GM12873 (cell line): Measurements from ENCODE around the gene CCT7.

Source experiments
- TF ChIP-seq, protein P1 (sequence below): IDR thresholded peaks from 2 replicates; pipeline ENCODE4 v1.5.1; 2012; ENCODE audit warnings: low read depth, mild to moderate bottlenecking, moderate library complexity, low read length, control low read depth; ENCODE audit not compliant: insufficient read depth; ENCODE audit errors: missing control alignments

Gene CCT7

DNA sequence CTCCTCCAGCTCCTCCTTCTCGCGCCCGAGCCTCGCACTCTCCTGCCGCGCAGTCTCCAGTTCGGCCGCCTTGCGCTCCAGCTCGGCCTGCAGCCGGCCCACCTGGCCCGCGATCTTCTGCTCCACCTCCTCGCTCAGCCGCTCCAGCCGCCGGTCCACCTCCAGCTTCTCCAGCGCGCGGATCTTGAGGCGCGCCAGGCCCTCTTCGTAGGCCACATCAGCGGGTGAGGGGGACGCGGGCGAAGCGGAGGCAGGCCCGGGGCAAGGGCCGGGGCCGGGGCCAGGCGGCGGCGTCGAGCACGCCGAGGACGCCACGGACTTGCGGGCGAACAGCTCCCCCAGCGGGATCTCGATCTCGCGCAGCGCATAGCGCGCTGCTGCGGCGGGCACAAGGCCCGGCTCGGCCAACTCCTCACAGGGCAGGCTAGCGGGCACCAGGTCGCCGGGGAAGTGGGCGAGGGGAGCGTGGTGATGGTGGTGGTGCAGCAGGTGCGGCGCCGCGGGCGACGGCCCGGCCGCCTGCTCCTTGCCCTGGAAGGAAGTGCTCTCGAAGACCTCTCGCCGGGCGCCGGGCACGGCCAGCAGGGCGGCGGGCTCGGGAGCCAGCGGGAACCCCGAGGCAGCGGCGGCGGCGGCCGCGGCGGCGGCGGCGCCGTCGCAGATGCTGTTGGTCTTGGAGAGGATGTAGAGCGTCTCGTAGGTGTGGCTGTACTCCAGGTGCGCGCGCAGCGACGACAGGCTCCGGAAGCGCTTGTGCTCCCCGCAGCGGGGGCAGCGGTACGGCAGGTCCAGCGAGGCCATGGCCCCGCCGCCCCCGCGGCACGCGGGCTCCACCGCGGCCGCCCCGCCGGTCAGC, 35.0 kb downstream of the CCT7 start:
- TF ChIP-seq, protein P1, sequence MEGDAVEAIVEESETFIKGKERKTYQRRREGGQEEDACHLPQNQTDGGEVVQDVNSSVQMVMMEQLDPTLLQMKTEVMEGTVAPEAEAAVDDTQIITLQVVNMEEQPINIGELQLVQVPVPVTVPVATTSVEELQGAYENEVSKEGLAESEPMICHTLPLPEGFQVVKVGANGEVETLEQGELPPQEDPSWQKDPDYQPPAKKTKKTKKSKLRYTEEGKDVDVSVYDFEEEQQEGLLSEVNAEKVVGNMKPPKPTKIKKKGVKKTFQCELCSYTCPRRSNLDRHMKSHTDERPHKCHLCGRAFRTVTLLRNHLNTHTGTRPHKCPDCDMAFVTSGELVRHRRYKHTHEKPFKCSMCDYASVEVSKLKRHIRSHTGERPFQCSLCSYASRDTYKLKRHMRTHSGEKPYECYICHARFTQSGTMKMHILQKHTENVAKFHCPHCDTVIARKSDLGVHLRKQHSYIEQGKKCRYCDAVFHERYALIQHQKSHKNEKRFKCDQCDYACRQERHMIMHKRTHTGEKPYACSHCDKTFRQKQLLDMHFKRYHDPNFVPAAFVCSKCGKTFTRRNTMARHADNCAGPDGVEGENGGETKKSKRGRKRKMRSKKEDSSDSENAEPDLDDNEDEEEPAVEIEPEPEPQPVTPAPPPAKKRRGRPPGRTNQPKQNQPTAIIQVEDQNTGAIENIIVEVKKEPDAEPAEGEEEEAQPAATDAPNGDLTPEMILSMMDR: no peak

DNA sequence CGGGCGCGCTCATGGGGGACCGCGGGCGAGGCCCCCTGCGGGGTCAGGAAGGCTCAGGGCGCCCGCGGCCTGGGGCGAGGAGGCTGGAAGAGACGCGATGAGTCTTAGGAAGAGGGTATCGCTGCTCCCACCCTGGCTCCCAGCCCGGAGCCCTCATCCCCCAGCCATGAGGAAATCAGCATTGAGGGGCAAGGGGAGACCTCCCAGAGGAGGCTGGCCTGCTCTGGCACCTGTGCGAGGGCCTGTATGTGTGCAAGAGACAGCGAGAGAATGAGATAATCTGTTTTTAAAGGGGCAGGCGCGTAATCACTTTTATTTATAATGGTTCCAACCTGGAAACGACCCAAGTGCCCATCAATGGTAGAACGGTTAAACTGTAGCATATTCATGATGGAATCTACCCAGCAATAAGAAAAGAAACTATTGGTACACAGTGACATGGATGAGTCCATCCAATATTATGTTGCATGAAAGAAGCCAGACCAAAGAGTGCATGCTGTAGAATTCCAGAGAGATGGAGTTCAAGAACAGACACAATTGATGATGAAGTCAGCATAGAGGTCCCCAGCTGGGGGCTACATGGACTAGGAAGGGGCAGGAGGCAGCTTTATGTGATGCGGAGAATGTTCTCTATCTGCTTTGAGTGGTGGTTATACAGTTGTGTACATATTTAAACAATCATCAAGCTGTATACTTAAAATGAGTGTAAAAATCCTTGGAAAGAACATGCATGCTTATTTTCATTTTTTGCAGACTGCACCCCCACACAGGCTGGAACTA, 35.8 kb downstream of the CCT7 start:
- TF ChIP-seq, protein P1: no peak

DNA sequence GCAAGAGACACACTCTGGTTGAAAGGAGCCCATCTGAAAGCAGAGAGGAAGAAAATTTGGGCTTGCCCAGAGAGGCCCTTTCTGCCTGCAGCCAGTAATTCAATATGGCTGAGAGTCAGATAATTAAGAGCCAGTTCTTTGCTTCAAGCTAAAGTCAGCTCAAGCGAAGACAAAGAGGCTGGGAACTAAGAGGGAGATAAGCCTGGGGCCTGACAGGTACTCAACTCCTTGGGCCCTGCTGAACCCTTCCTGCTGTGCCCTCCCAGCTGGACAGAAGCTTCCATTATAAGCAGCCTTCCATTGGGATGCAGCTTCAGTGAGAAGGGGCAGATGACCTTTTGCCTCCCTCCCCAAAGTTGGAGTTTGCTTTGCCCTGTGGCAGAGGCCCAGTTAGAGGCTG, 38.2 kb downstream of the CCT7 start:
- TF ChIP-seq, protein P1: no peak

DNA sequence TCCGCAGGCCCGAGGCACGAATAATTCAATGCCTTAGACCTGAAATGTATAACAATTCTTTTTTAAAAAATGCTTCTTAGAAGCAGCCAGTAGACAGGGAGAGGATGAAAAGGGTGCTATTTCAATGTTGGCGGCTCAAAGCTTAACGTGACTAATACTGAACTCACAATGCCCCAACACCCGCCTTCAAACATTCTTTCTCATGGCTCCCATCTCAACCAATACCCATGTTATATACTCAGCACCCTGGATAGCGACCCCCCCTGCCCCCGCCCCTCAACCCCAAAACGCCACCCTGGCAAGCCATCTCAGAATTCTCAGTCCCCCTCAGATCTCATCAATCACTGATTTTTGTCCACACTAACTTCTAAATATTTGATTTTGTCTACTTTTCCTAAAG, 45.7 kb downstream of the CCT7 start:
- TF ChIP-seq, protein P1: no peak

DNA sequence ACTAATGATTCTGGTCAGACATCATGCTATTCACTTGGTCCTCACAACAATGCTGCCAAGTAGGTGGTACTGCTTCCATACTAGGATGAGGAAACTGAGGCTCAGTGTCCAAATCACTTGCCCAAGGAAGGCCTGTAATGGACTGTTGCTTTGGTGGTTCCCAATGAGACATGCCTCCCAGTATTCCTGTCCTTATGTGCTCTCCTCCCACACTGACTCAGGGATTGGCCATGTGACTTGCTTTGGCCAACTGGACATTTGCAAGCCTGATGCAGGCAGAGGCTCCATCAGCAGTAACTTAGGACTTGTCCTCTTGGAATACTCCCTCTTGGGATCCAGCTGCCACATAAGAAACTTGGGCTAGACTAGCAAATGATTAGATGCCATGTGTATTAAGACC, 47.1 kb downstream of the CCT7 start:
- TF ChIP-seq, protein P1: no peak

DNA sequence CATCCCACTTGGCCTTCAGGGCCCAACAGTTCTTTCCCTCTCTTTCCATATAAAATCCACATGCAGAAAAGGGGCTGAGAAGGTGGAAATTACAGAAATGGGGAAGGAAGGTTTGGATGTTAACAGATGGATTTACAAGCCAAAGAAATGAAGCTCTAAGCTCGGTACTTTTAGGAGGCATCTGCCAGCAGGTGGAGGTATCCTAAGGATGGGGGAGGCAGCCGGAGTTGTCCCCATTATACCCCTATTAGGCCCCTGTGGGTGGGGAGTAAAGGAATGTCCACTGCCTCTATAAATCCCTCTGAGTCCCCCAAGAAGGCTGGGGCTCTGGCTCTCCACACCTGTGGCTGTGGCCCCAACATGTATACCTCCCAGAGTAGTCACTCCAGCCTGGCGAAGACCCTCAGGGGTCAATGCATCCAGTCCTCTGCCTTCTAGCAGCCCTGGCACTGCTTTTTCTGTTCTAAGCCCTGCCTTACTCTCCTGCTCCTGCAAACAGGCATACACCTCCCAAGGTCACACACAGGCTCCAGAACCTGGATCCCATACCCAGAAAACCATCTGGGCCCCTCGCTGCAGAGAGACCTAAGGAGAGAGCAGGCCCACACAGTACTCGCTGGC, 48.9 kb downstream of the CCT7 start:
- TF ChIP-seq, protein P1: no peak
